IMR-90 (cell line): ENCODE measurements around the gene CPO. TPM values are rescaled to one million over a fixed set of nuclear protein-coding genes. Genes with fewer than 3 reads are reported as not detected.

ENCODE experiments used
- ATAC-seq: fragments of 200-7000 bp; cut with Tn5 transposase; 2 replicates; pipeline ENCODE4 v1.9.1; 2020; ENCODE audit warnings: low read depth, mild to moderate bottlenecking, moderate library complexity
- BruUV-seq: library from RNA; stranded (reverse); fragments of 400-500 nt; replicated peaks from 2 replicates; lab custom pipeline; 2021; lab: Mats Ljungman, UMichigan
- CTCF ChIA-PET: fragments of 300-600 bp; formaldehyde crosslinking; extraction: SDS; loops from one replicate; lab custom pipeline; 2021; ENCODE audit warnings: antibody characterized with exemption; lab: Yijun Ruan, JAX
- POLR2A ChIA-PET: fragments of 300-600 bp; sonication (Branson Sonifier 250); formaldehyde crosslinking; loops from one replicate; lab custom pipeline; 2022; ENCODE audit warnings: antibody characterized with exemption; ENCODE audit not compliant: unreplicated experiment; lab: Charles Lee
- DNase-seq: peaks from one replicate; pipeline ENCODE4 v3.0.0; 2013
- H2AFZ ChIP-seq: replicated peaks from 2 replicates; pipeline ENCODE3; 2013; ENCODE audit warnings: low read length, mild to moderate bottlenecking; ENCODE audit not compliant: poor library complexity
- H2AK5ac ChIP-seq: 2 replicates; pipeline ENCODE4 v1.6.1; 2013; ENCODE audit warnings: low read depth, low read length, inconsistent platforms
- H2AK9ac ChIP-seq: replicated peaks from 2 replicates; pipeline ENCODE3; 2013; ENCODE audit warnings: mild to moderate bottlenecking, low read depth, low read length, moderate library complexity; ENCODE audit not compliant: poor library complexity
- H2BK120ac ChIP-seq: 2 replicates; pipeline ENCODE4 v1.6.1; 2013; ENCODE audit warnings: low read depth, low read length, inconsistent platforms
- H2BK15ac ChIP-seq: 3 replicates; pipeline ENCODE4 v1.6.1; 2013; ENCODE audit warnings: low read depth, low read length, inconsistent platforms
- H2BK20ac ChIP-seq: 2 replicates; pipeline ENCODE4 v1.6.1; 2013; ENCODE audit warnings: low read depth, mild to moderate bottlenecking, inconsistent platforms, low read length, moderate library complexity
- H2BK5ac ChIP-seq: 2 replicates; pipeline ENCODE4 v1.6.1; 2013; ENCODE audit warnings: mild to moderate bottlenecking, low read depth, low read length, inconsistent platforms; ENCODE audit not compliant: poor library complexity, severe bottlenecking
- H3K14ac ChIP-seq: replicated peaks from 2 replicates; pipeline ENCODE4 v1.6.1; 2013; ENCODE audit warnings: low read depth, low read length, inconsistent platforms
- H3K18ac ChIP-seq: 2 replicates; pipeline ENCODE4 v1.6.1; 2013; ENCODE audit warnings: low read depth, low read length, control low read depth
- H3K23ac ChIP-seq: 2 replicates; pipeline ENCODE4 v1.6.1; 2013; ENCODE audit warnings: low read depth, low read length, inconsistent platforms
- H3K27ac ChIP-seq: 2 replicates; pipeline ENCODE4 v1.5.1; 2013; ENCODE audit warnings: mild to moderate bottlenecking, control low read depth, low read length; ENCODE audit not compliant: insufficient read depth
- H3K27me3 ChIP-seq: 2 replicates; pipeline ENCODE4 v1.6.1; 2013; ENCODE audit warnings: low read length; ENCODE audit not compliant: control insufficient read depth, insufficient read depth
- H3K36me3 ChIP-seq: 2 replicates; pipeline ENCODE4 v1.6.1; 2013; ENCODE audit warnings: low read length, mixed read lengths; ENCODE audit not compliant: control insufficient read depth, insufficient read depth
- H3K4ac ChIP-seq: 2 replicates; pipeline ENCODE4 v1.6.1; 2013; ENCODE audit warnings: low read depth, low read length, inconsistent platforms
- H3K4me1 ChIP-seq: 2 replicates; pipeline ENCODE4 v1.6.1; 2013; ENCODE audit warnings: low read length, mixed read lengths; ENCODE audit not compliant: control insufficient read depth, insufficient read depth
- H3K4me2 ChIP-seq: 2 replicates; pipeline ENCODE4 v1.6.1; 2013; ENCODE audit warnings: low read depth, mild to moderate bottlenecking, control low read depth, low read length, moderate library complexity
- H3K4me3 ChIP-seq: 2 replicates; pipeline ENCODE4 v1.5.1; 2013; ENCODE audit warnings: low read depth, mild to moderate bottlenecking, control low read depth, low read length, moderate library complexity; ENCODE audit not compliant: insufficient read depth
- H3K56ac ChIP-seq: 2 replicates; pipeline ENCODE4 v1.6.1; 2013; ENCODE audit warnings: low read length, inconsistent platforms; ENCODE audit not compliant: insufficient read depth; ENCODE audit errors: extremely low read depth
- H3K79me1 ChIP-seq, 2 experiments: 2 replicates each; pipeline ENCODE4 v1.6.1; 2013; ENCODE audit warnings: low read length in 2 of 2, inconsistent platforms in 1 of 2, low read depth in 1 of 2
- H3K9ac ChIP-seq: 2 replicates; pipeline ENCODE4 v1.6.1; 2013; ENCODE audit warnings: low read depth, low read length, control low read depth
- H3K9me1 ChIP-seq: 2 replicates; pipeline ENCODE4 v1.6.1; 2013; ENCODE audit warnings: low read length, inconsistent platforms; ENCODE audit not compliant: insufficient read depth
- H3K9me3 ChIP-seq: 2 replicates; pipeline ENCODE4 v1.6.1; 2013; ENCODE audit warnings: low read length; ENCODE audit not compliant: control insufficient read depth, insufficient read depth
- H4K20me1 ChIP-seq: 2 replicates; pipeline ENCODE4 v1.6.1; 2013; ENCODE audit warnings: low read length, inconsistent platforms; ENCODE audit not compliant: insufficient read depth
- H4K5ac ChIP-seq: 2 replicates; pipeline ENCODE4 v1.6.1; 2013; ENCODE audit warnings: mild to moderate bottlenecking, low read depth, low read length, control low read depth
- H4K8ac ChIP-seq, 2 experiments: 2 replicates each; pipeline ENCODE4 v1.6.1; 2013; ENCODE audit warnings: low read depth in 2 of 2, low read length in 2 of 2, control low read depth in 1 of 2, inconsistent platforms in 1 of 2
- H4K91ac ChIP-seq: 2 replicates; pipeline ENCODE4 v1.6.1; 2013; ENCODE audit warnings: low read depth, low read length, inconsistent platforms; ENCODE audit not compliant: insufficient read depth
- CEBPB ChIP-seq: IDR thresholded peaks from 2 replicates; pipeline ENCODE4 v1.6.1; 2012; ENCODE audit warnings: low read depth, low read length, improper control_type of control experiment
- MXI1 ChIP-seq: IDR thresholded peaks from 2 replicates; pipeline ENCODE4 v1.6.1; 2012; ENCODE audit warnings: low read depth, mild to moderate bottlenecking, low read length, moderate library complexity, borderline replicate concordance
- POLR2A ChIP-seq: IDR thresholded peaks from 2 replicates; pipeline ENCODE4 v1.6.1; 2012; ENCODE audit warnings: mild to moderate bottlenecking, low read depth, low read length
- RCOR1 ChIP-seq: IDR thresholded peaks from 2 replicates; pipeline ENCODE4 v1.6.1; 2012; ENCODE audit warnings: mild to moderate bottlenecking, low read length, improper control_type of control experiment; ENCODE audit not compliant: insufficient replicate concordance
- dilution Hi-C: fragments of 300-500 bp; cut with HindIII; formaldehyde crosslinking; loops from one replicate; pipeline ENCODE4 v1.14.3; 2018; ENCODE audit warnings: low sequenced_read_pairs; ENCODE audit not compliant: unreplicated experiment
- in situ Hi-C: fragments of 300-500 bp; cut with MboI; formaldehyde crosslinking; loops from 3 replicates; pipeline ENCODE4 v1.14.3; 2019; ENCODE audit warnings: low sequenced_read_pairs, inconsistent platforms, mixed read lengths
- intact Hi-C: fragments of 100-400 bp; cut with micrococcal nuclease; formaldehyde crosslinking; loops from 2 replicates; pipeline ENCODE4 v1.10.0; 2022
- polyA plus RNA-seq, 3 experiments: library from polyadenylated mRNA; depleted of rRNA; stranded (reverse); fragments of >200 nt; gene quantifications; 2 replicates each; pipeline ENCODE4 v1.2.3, GENCODE V29; 2012; ENCODE audit warnings: low replicate concordance in 1 of 3
- total RNA-seq: library from RNA; depleted of rRNA; stranded (reverse); fragments of >200 nt; gene quantifications from 2 replicates; pipeline ENCODE4 v1.2.3, GENCODE V29; 2012

The CPO gene
- total and polyA plus RNA-seq, 2 of the 4 experiments (the other 2 are of a cell fraction) = not detected

DNA sequence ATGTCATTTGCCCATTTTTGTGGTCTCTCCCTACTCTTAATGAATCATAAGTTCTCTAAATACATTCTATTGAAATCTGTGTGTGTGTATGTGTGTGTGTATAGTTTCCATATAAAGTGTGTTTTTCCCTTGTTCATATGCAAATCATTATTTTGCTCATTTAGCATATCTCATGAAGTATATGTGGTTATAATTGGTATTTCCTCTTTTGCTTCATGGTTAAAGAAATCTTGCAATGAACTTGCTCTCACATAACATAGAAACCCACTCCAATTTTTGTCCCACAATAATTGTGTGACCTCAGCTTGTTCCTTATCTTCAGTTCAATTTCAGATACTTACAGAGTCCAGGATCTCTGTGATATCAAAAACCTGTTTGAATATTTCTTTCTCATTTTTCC lies 1.2 kb downstream of the CPO start:
- Histone ChIP-seq H3K36me3 (no peaks in the 10 kb centered on the region), H3K27me3 (no peaks in the 10 kb centered on the region), H2AK5ac (no peak overlapping the region), H3K56ac (no peak overlapping the region), H4K5ac (no peak overlapping the region), H3K23ac (no peak overlapping the region), H2AK9ac (no peak overlapping the region), H3K18ac (no peak overlapping the region), H2AFZ (no peak overlapping the region), H3K4me2 (no peak overlapping the region), H4K8ac (no peak overlapping the region), H3K27ac (no peak overlapping the region), H3K9me1 (no peaks in the 10 kb centered on the region), H2BK120ac (no peak overlapping the region), H3K9ac (no peak overlapping the region), H3K14ac (no peak overlapping the region), H3K4me3 (no peak overlapping the region), H3K9me3 (no peaks in the 10 kb centered on the region), H4K91ac (no peak overlapping the region), H2BK5ac (no peak overlapping the region), H3K4me1 (no peaks in the 10 kb centered on the region), H2BK20ac (no peak overlapping the region), H2BK15ac (no peak overlapping the region), H3K79me1 (no peaks in the 10 kb centered on the region), H3K4ac (no peak overlapping the region), H4K20me1 (no peaks in the 10 kb centered on the region)
- intact Hi-C loops = loop anchor here (10.0 kb wide), 1 partner anchor 256 kb away; no protein-coding TSS in a partner anchor
- DNase-seq = no peak
- CTCF ChIA-PET = no interaction called here
- no peak for TF ChIP-seq POLR2A
- no peak for TF ChIP-seq RCOR1
- TF ChIP-seq CEBPB = no peak
- TF ChIP-seq MXI1 = no peak
- BruUV-seq = no TSS peak
- POLR2A ChIA-PET = no interaction called here
- dilution Hi-C loops = no loop called here
- in situ Hi-C loops = no loop called here
- no peak for ATAC-seq
